Neuronal stem cell (in vitro differentiated cells): Measurements from ENCODE around the gene CRPPA.
A peak's percentile ranks its signal among the peaks of the same experiment; 100 is the strongest.
"Not testable (repeated sequence)": the region's sequence is repeated elsewhere in the genome, so short reads cannot be mapped to it uniquely, and the experiment has no call there.

Experiments
- DNase-seq: peaks from one replicate; pipeline ENCODE4 v3.0.0-alpha.2; 2013; ENCODE audit warnings: low spot score
- H2AFZ ChIP-seq: one replicate; pipeline ENCODE4 v1.6.1; 2013; ENCODE audit warnings: mild to moderate bottlenecking, low read length, inconsistent platforms
- H2AK5ac ChIP-seq: 2 replicates; pipeline ENCODE4 v1.6.1; 2013; ENCODE audit warnings: low read depth, mild to moderate bottlenecking, inconsistent platforms, low read length, moderate library complexity, mixed read lengths
- H2BK120ac ChIP-seq: 2 replicates; pipeline ENCODE4 v1.6.1; 2013; ENCODE audit warnings: low read depth, mild to moderate bottlenecking, inconsistent platforms, low read length, moderate library complexity, mixed read lengths
- H2BK12ac ChIP-seq: one replicate; pipeline ENCODE4 v1.6.1; 2013; ENCODE audit warnings: low read length, inconsistent platforms
- H2BK15ac ChIP-seq: 2 replicates; pipeline ENCODE4 v1.6.1; 2013; ENCODE audit warnings: mild to moderate bottlenecking, low read length, inconsistent platforms, mixed read lengths
- H2BK5ac ChIP-seq: one replicate; pipeline ENCODE4 v1.6.1; 2013; ENCODE audit warnings: inconsistent platforms, mild to moderate bottlenecking, low read length, moderate library complexity
- H3K14ac ChIP-seq: one replicate; pipeline ENCODE4 v1.6.1; 2013; ENCODE audit warnings: low read length, inconsistent platforms
- H3K18ac ChIP-seq: 2 replicates; pipeline ENCODE4 v1.6.1; 2013; ENCODE audit warnings: low read length, inconsistent platforms
- H3K23ac ChIP-seq: 2 replicates; pipeline ENCODE4 v1.6.1; 2013; ENCODE audit warnings: low read depth, mild to moderate bottlenecking, mixed read lengths, low read length, inconsistent platforms; ENCODE audit not compliant: poor library complexity
- H3K27ac ChIP-seq: replicated peaks from 3 replicates; pipeline ENCODE4 v1.5.1; 2013; ENCODE audit warnings: low read length, inconsistent platforms
- H3K27me3 ChIP-seq, 3 experiments: 2 replicates each; pipeline ENCODE4 v1.6.1; 2013; ENCODE audit warnings: low read length in 3 of 3, mild to moderate bottlenecking in 2 of 3, inconsistent platforms in 1 of 3, low read depth in 1 of 3, mixed read lengths in 1 of 3, moderate library complexity in 1 of 3; ENCODE audit not compliant: control insufficient read depth in 3 of 3, insufficient read depth in 3 of 3
- H3K36me3 ChIP-seq, 2 donors: replicated peaks in 1 of 2; 2 replicates each; pipeline ENCODE4 v1.6.1; 2013; ENCODE audit warnings: low read length in 2 of 2; ENCODE audit not compliant: control insufficient read depth in 2 of 2, insufficient read depth in 2 of 2
- H3K4ac ChIP-seq: 2 replicates; pipeline ENCODE4 v1.6.1; 2013; ENCODE audit warnings: inconsistent platforms, mild to moderate bottlenecking, low read length, moderate library complexity
- H3K4me1 ChIP-seq, 2 donors: 1 replicate in 1 of 2; 2 replicates in 1 of 2; pipeline ENCODE4 v1.6.1; 2013; ENCODE audit warnings: low read length in 2 of 2, low read depth in 1 of 2; ENCODE audit not compliant: control insufficient read depth in 2 of 2, insufficient read depth in 1 of 2
- H3K4me2 ChIP-seq: one replicate; pipeline ENCODE4 v1.6.1; 2013; ENCODE audit warnings: mild to moderate bottlenecking, low read length, inconsistent platforms; ENCODE audit not compliant: insufficient read depth, poor library complexity, severe bottlenecking
- H3K4me3 ChIP-seq, 2 donors: 2 replicates each; pipeline ENCODE4 v1.5.1; 2013; ENCODE audit warnings: low read length in 2 of 2, mild to moderate bottlenecking in 2 of 2, inconsistent platforms in 1 of 2, moderate library complexity in 1 of 2
- H3K79me1 ChIP-seq: one replicate; pipeline ENCODE4 v1.6.1; 2013; ENCODE audit warnings: low read depth, mild to moderate bottlenecking, inconsistent platforms, low read length, moderate library complexity
- H3K9ac ChIP-seq: one replicate; pipeline ENCODE4 v1.6.1; 2013; ENCODE audit warnings: mild to moderate bottlenecking, low read depth, low read length, inconsistent platforms; ENCODE audit not compliant: poor library complexity
- H3K9me3 ChIP-seq, 2 donors: replicated peaks in 1 of 2; 2 replicates each; pipeline versions ENCODE3 to v1.6.1; 2013; ENCODE audit warnings: low read length in 2 of 2, mild to moderate bottlenecking in 2 of 2, inconsistent platforms in 1 of 2, low read depth in 1 of 2, mixed read lengths in 1 of 2, moderate library complexity in 1 of 2; ENCODE audit not compliant: control insufficient read depth in 2 of 2, insufficient read depth in 1 of 2
- H4K8ac ChIP-seq: one replicate; pipeline ENCODE4 v1.6.1; 2013; ENCODE audit warnings: low read depth, mild to moderate bottlenecking, inconsistent platforms, low read length, moderate library complexity
- H4K91ac ChIP-seq: one replicate; pipeline ENCODE4 v1.6.1; 2013; ENCODE audit warnings: low read length, low read depth, mild to moderate bottlenecking, inconsistent platforms; ENCODE audit not compliant: poor library complexity
- WGBS, 2 donors: extraction: QIAGEN DNeasy Blood & Tissue Kit; methylation state at CpG; one replicate each; pipeline ENCODE4 v1.1.7; 2013; ENCODE audit warnings: missing lambda C conversion rate in 2 of 2, mixed read lengths in 1 of 2; ENCODE audit not compliant: insufficient read length in 2 of 2, insufficient replicate concordance in 1 of 2; ENCODE audit errors: extremely low coverage in 2 of 2; 5-methylcytosine and 5-hydroxymethylcytosine counted together

CRPPA gene

GRCh38 chr7:16463520-16463919 lies 42.2 kb upstream of the CRPPA start:
- H3K18ac ChIP-seq: no peak overlapping the region
- WGBS, 2 donors: no CpG with 5 or more reads among the region's 2 CpGs
- H3K4me3 ChIP-seq: peak overlapping the region in 1 of 2 donors; percentile 53
- no peak for DNase-seq
- no peak overlapping the region for H2BK120ac ChIP-seq
- no peaks in the 10 kb centered on the region for H3K9me3 ChIP-seq
- peaks cover 10 to 11% of the 10 kb centered on the region in 2 donors for H3K4me1 ChIP-seq
- no peak overlapping the region for H2BK12ac ChIP-seq
- no peak overlapping the region for H3K27ac ChIP-seq
- no peak overlapping the region for H2AK5ac ChIP-seq
- no peak overlapping the region for H3K4me2 ChIP-seq
- peaks cover 0 to 20% of the 10 kb centered on the region in 2 donors for H3K36me3 ChIP-seq
- H4K8ac ChIP-seq: no peak overlapping the region
- no peak overlapping the region for H3K4ac ChIP-seq
- H2BK5ac ChIP-seq: no peak overlapping the region
- no peak overlapping the region for H3K23ac ChIP-seq
- no peak overlapping the region for H2BK15ac ChIP-seq
- H3K79me1 ChIP-seq: no peaks in the 10 kb centered on the region
- no peak overlapping the region for H4K91ac ChIP-seq
- peak overlapping the region; percentile 16 for H2AFZ ChIP-seq
- H3K14ac ChIP-seq: no peak overlapping the region
- no peaks in the 10 kb centered on the region for H3K27me3 ChIP-seq
- H3K9ac ChIP-seq: no peak overlapping the region

DNA sequence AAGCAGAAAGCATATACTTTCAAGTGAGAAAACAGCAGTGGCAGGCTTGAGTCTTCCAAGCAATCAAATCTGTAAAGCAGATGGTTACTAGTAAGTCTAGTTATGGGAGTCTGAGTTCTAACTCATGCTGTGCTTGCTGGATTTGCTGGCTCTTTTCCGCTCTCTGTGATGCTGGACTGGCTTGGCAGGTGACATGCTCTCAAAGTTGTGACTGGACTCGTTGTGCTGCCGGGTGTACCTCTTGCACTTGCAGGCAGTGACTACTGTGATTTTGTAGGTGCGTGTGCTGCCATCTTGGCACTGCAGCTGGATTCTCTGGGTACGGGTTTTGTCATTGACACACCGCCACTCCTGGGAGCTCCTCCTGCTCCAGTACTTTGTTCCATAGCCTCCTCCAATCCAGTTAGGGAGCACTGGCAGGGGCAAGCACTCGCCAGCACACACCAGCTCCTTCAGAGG lies 41.1 kb upstream of the CRPPA start:
- H3K4me3 ChIP-seq: no peak overlapping the region
- no peak overlapping the region for H3K9ac ChIP-seq
- peaks cover 0 to 20% of the 10 kb centered on the region in 2 donors for H3K36me3 ChIP-seq
- H3K79me1 ChIP-seq: no peaks in the 10 kb centered on the region
- no peak for DNase-seq
- no peak overlapping the region for H3K23ac ChIP-seq
- no peak overlapping the region for H3K14ac ChIP-seq
- no peak overlapping the region for H3K18ac ChIP-seq
- H4K8ac ChIP-seq: peak overlapping the region; percentile 52
- no peaks in the 10 kb centered on the region for H3K27me3 ChIP-seq
- H4K91ac ChIP-seq: peak overlapping the region; percentile 80
- H3K4ac ChIP-seq: no peak overlapping the region
- H2BK12ac ChIP-seq: no peak overlapping the region
- H2AFZ ChIP-seq: peak overlapping the region; percentile 6
- no peak overlapping the region for H2AK5ac ChIP-seq
- no peak overlapping the region for H3K4me2 ChIP-seq
- no peaks in the 10 kb centered on the region for H3K9me3 ChIP-seq
- peak overlapping the region; percentile 19 for H2BK5ac ChIP-seq
- no peak overlapping the region for H2BK15ac ChIP-seq
- H2BK120ac ChIP-seq: no peak overlapping the region
- no peak overlapping the region for H3K27ac ChIP-seq
- H3K4me1 ChIP-seq: peaks cover 10 to 11% of the 10 kb centered on the region in 2 donors
- WGBS, 2 donors: no CpG with 5 or more reads among the region's 7 CpGs

GRCh38 chr7:16460789-16461493 lies 39.6 kb upstream of the CRPPA start:
- H3K4me2 ChIP-seq: no peak overlapping the region
- H4K91ac ChIP-seq: no peak overlapping the region
- no peaks in the 10 kb centered on the region for H3K9me3 ChIP-seq
- no peak overlapping the region for H4K8ac ChIP-seq
- no peak overlapping the region for H2AFZ ChIP-seq
- no peak overlapping the region for H3K14ac ChIP-seq
- H3K23ac ChIP-seq: no peak overlapping the region
- no peak overlapping the region for H2BK12ac ChIP-seq
- H3K27me3 ChIP-seq: no peaks in the 10 kb centered on the region
- no peaks in the 10 kb centered on the region for H3K79me1 ChIP-seq
- no peak overlapping the region for H3K27ac ChIP-seq
- no peak overlapping the region for H3K4ac ChIP-seq
- H3K36me3 ChIP-seq: peaks cover 0 to 20% of the 10 kb centered on the region in 2 donors
- H2BK5ac ChIP-seq: no peak overlapping the region
- H3K18ac ChIP-seq: no peak overlapping the region
- no peak overlapping the region for H3K4me3 ChIP-seq
- no CpG with 5 or more reads among the region's 2 CpGs for WGBS, 2 donors
- H3K4me1 ChIP-seq: peaks cover 9 to 11% of the 10 kb centered on the region in 2 donors
- no peak overlapping the region for H3K9ac ChIP-seq
- no peak for DNase-seq
- H2AK5ac ChIP-seq: no peak overlapping the region
- no peak overlapping the region for H2BK15ac ChIP-seq
- H2BK120ac ChIP-seq: no peak overlapping the region

DNA sequence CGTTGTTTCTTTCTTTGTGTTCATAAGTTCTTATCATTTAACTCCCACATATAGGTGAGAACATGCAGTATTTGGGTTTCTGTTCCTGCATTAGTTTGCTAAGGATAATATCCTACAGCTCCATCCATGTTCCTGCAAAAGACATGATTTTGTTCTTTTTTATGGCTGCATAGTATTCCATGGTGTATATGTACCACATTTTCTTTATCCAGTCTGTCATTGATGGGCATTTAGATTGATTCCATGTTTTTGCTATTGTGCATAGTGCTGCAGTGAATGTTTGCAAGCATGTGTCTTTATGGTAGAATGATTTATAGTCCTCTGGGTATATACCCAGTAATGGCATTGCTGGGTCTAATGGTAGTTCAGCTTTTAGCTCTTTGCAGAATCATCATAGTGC lies 35.0 kb upstream of the CRPPA start:
- not testable (repeated sequence) for H3K4me1 ChIP-seq, H3K4me3 ChIP-seq, H3K27me3 ChIP-seq, H3K18ac ChIP-seq, H3K27ac ChIP-seq, H3K14ac ChIP-seq, H3K4me2 ChIP-seq, H4K8ac ChIP-seq, DNase-seq, H2BK15ac ChIP-seq, H2AK5ac ChIP-seq, H2BK5ac ChIP-seq, H3K4ac ChIP-seq, H2BK12ac ChIP-seq, H3K9ac ChIP-seq, H2BK120ac ChIP-seq, H3K36me3 ChIP-seq, H4K91ac ChIP-seq, H2AFZ ChIP-seq, H3K23ac ChIP-seq, H3K9me3 ChIP-seq, H3K79me1 ChIP-seq
- WGBS, 2 donors: no CpG with 5 or more reads among the region's 1 CpG
